HG03159 (cell line): ENCODE results near the gene FMN1.

Experiments used
- ATAC-seq: cut with Tn5 transposase; IDR thresholded peaks from one replicate; pipeline ENCODE4 v1.9.1; 2021; ENCODE audit warnings: mild to moderate bottlenecking, moderate library complexity; ENCODE audit not compliant: unreplicated experiment

FMN1 gene

DNA sequence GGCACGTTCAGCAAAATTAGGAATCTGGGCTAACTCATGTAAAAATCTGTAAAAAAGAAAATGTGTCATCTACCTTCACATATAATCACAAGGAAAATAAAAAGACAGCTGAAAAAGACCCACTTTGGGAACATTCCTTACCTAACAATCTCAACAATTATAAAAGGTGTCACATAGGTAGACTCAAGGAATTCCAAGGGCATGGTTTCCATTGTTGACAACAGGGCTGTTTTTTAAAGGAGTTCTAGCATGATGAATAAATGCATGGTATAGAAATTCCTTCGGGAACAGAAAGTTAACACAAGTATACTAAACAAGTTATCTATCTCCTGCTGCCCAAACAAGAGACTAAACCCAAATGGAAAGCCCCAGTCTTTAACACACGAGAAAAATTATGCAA is 292.5 kb downstream of the FMN1 start:
- ATAC-seq, result no peak

DNA sequence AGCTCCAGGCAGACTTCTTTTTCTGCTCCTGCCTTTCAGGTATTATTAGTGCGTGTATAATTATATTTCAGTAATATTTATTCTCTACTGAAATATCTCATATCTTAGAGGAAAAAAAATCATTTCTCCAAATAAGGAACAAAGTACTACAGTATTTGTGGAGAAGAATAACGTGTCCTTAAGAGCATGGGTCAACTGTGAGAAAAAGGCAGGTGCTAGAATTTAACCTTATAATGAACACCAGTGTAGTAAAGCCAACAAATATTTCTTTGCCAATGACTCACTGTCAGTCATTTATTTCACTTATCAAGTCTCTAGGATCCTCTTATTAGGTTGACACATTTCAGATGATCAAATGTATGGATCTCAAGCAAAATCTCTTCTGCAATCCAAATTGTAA is 293.3 kb downstream of the FMN1 start:
- no peak for ATAC-seq

DNA sequence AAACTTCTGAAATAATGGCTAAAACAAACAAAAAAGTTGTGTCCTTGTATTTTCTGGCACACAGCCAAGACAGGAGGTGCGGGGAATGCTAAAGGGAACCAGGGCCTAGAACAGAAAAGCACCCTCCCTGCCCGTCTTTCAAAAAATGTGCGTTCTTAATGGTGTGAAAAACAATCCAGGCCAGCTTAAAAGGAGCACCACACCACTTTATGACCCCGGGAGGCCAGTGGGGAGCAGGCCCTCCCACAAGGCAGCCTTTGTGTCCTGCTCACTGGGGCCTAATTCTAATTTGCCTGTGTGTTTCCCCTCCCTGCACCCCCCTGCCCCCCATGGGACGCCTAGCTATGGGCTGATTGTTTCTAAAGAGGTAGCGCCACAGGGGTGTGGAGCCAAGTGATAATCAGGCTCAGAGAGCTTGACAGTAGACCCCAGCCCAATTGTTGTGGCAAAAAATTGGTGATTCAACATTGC is 295.4 kb downstream of the FMN1 start:
- no peak for ATAC-seq

DNA sequence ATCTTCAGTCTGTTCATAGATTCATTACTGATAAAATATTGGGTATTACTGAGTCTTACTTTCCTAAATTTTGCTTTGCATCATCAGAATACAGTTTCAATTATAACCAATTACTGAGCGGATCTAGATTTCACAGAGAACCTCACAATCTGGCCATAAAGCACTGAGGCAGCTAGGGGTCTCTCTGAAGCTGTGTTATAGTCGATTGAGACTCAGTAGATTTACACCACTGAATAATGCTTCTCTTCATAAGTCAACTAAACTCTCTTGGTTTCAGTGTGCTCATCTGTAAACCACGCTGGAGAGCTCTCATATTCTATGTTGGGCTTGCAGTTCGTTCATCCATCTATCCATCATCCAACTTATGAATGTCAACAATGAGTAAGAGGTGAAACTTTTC is 296.1 kb downstream of the FMN1 start:
- ATAC-seq, result no peak

DNA sequence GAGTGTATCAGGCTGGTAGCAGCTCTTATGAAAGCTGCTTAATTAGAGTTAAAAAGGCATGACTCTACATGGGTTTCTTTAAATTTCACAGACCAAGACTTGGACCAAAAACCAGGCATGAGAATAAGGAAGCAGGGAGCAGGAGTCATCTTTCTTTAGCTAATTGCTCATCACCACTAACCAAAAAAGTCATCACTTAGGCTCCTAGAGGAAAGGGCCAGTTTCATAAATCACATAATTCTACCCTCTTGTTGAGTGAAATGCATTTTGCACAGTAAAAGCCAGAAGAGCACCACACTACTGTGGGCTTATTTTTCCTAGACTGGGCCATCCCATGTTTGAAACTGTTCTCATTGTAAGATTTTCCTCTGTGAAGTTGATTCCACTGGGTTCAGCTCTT is 301.1 kb downstream of the FMN1 start:
- ATAC-seq, result no peak

DNA sequence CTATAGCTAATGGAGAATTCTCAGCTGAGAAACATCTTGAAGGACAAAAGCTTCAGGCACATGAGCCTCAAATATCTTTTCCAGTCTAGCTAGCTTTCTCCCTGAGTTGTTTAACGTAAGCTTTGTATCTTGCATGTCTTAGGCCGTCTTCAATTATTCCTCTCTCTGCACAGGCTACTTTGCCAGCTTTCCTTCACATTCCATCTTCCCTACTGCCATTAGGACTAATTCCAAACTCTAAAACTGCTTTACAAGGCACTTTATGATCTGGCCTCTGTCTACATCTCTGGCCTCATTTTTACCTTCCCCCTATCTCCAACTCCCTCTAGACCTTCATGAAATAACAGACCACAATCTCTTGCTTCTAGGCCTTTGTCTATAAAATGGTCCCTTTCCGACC is 305.3 kb downstream of the FMN1 start:
- ATAC-seq, result no peak

DNA sequence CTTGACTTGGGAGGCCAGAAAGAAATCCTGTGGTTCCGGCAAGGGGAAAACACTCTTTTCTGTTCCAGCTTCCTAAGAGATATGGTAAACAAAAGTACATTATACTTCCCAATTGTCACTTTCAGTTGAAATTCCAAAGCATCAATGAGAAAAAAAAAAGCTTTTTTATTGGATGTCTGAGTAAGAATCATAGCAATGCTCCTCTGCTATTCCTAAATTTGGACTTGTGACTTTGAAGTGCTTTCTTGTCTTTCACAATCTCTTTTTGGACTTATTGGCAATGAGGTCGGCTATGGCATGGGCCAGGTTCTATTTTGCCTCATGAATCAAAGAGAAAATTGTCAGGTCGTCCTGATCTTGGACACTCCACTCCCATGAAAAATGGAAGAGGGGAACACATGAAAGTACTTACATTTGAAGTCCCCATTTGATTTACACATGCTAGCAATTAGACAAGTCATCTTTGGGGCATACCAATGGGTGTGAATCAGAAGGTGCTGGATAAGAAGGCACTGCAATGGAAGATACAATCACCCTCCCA is 306.2 kb downstream of the FMN1 start:
- no peak for ATAC-seq

DNA sequence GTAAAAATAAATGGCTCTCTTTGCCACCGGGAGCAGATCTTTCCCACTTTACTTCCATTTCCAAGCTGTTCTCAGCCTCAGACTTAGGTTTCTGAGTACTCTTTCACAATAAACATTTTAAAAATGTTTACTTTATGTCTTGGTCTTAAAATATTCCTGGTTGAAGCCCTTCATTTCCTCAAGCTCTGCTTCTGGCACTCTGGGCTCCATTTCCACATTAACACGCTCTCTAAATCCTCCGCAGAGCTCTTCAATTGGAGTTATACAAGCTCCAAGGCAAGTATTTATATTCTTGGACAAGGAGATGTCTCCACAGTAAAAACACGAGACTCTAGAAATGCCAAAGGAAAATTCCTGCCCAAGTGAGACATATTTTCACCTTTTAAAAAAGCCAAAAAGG is 307.4 kb downstream of the FMN1 start:
- no peak for ATAC-seq

DNA sequence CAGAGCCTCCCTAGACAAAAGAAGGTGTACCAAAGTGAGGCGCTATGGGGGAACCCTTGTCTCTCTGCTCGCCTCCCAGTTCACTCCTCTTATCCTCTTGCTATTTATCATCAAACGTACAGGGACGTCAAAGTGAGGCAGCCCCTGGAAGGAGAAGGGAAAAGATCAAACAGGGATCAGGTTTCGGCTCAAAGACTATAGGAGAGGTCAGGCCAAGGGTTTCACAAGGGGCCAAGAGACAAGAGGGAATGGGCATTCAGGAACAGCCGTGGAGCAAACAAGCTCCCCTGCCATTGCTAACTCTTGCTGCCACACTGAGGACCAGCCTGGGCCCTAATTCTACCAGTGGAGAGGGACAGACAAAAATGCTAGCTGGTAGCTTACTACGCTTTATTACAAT is 308.1 kb downstream of the FMN1 start:
- ATAC-seq, result no peak

DNA sequence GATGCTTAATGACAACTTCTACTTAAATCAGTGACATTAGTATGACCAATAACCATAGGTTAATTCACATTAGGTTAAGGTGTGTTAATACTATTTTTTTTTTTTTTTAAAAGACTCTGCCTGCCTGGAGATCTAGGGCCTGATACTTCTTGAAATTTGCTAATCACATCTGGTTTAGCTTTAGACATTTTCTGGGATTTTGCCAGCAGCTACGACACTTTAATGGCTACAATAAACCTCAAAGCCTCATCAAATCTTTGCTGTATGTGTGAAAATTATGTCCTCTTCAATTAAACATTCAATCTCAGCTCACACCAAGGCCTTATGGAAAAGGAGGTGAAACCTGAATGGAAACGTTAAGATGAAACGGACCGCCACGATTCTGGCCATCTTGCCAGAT is 308.8 kb downstream of the FMN1 start:
- no peak for ATAC-seq

DNA sequence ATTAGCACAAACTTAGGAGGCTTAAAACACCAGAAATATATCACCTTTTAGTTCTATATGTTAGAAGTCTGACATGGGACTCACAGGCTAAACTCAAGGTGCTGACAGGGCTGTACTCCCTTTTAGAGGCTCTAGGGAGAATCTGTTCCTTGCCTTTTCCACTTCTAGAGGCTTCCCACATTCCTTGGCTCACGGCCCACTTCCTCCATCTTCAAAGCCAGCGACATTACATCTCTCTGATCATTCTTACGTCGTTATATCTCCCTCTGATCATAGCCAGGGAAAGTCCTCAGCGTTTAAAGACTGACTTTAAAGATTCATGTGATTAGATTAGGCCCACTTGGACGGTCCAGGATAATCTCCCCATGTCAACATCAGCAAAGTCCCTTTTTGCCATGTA is 310.4 kb downstream of the FMN1 start:
- no peak for ATAC-seq

DNA sequence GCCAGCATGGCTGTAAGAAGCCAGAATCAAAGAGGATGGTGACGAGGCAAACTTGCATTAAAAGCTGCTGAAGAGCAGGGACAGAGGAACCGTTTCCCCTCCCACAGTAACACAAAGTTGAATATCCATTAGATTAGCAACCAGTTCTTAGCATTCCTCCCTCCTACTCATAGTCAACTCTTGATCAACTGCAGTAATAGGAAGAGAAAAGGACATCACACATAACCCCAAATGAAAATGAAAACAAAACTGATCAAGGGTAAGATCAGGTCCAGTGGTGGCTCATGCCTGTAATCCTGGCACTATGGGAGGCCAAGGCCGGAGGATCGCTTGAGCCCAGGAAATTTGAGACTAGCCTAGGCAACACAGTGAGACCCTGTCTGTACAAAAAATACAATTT is 311.6 kb downstream of the FMN1 start:
- no peak for ATAC-seq

DNA sequence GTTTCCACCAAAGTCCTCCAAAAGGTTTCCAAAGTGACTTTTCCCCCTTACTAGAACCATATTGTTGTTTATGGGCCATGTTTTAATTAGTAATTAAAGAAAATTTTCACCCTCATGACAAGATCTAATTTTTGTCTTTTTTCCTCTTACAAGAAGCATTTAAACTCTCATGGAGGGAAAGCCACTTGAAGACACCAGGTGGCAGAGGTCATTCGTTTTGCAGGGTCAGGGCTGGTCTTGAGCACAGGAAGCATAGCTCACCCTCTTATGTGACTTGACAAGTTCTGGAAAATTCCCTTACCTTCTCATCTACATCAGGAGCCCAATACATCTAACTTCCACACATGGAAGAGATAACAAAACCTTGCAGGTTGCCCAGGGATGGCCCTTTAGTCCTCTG is 313.0 kb downstream of the FMN1 start:
- no peak for ATAC-seq

DNA sequence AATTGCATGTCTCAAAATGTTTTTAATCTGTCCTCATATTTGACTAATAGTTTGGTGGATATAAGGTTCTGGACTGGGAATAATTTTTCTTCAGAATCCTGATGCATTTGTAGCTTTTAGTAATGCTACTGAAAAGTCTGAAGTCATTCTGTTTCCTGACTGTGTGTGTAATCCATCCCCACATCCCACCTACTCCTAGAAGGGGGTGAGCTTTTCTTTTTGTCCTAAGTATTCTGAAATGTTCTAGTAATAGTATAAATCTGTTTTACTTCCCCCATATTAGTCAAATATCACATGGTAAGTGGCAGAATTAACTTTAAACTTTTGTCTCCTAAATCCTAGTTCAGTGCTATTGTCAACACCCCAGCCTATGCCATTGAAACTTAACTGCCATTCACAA is 313.9 kb downstream of the FMN1 start:
- ATAC-seq, result no peak

DNA sequence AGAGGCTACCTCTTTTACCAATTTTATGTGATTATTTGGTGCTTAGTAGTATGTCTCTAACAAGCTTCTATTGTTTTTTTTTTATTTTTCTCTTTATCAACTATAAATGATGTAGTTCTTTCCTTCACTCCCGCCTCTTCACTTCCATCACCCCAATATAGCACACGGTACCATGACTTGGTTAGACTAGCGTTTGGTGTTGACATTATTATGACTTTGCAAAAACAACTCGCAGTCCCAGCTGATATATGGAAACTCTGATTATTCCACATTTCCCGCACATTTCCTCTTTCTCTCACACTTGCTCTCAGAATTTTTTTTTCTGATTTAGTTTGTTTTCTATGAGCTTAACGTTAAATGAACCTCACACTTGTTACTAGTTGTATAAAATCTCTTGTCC is 314.5 kb downstream of the FMN1 start:
- no peak for ATAC-seq

DNA sequence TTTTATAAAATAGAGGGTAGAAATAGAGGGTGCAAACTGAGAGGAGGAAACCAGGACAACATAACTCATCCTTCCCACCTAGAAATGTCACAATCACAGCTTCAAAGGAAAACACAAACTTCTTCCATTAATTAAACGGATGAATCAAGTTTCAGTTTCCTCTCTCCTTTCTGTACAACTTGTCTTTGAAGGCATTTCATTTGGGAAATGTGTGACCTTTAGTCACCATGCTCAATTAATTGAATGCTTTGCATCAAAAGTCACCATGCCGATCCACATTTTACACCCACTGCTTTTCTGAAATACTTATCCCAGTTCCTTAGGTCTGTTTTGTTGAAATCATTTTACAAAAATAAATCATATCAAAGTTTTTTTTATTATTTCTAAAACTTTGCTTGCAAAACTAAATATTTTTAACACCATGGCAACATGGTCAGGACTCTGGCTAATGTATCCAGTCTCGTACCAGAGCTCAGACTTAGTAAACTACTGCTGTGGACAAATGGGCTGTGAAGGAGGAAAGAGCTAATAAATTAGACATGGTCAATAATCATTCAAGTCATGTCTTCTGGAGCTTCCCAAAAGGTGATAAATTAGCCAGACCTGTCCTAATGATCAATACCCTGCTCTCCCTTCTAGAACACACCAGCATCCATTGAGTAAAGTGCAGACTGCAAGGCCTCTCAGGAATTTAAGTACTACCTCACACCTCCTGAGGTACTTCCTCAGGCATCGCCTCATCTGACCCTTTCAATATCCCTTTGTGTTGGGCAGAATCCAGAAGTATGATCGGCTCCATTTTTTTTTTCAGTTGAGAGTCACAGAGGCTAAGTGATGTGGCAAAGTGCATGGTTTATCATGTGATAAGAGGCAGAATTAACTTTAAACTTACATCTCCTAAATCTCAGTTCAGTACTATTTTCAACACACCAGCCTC is 315.4 kb downstream of the FMN1 start:
- no peak for ATAC-seq

DNA sequence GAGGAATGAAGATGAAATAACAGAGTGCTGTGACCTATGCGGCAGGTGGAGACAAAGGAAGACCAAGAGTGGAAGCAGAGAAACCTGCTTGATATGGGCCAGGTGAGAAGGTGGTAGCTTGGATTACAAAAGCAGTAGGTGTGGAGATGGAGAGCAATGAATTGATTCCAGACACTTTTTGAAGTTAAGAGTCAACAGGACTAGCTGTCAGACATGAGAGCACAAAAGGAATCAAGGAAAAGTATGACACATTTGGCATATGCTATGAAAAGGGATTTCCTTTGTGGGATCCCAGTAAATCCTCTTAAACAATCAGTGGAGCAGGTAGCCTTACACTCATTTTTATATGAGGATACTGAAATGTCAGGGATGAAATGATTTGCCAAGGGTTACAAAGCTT is 316.2 kb downstream of the FMN1 start:
- no peak for ATAC-seq

DNA sequence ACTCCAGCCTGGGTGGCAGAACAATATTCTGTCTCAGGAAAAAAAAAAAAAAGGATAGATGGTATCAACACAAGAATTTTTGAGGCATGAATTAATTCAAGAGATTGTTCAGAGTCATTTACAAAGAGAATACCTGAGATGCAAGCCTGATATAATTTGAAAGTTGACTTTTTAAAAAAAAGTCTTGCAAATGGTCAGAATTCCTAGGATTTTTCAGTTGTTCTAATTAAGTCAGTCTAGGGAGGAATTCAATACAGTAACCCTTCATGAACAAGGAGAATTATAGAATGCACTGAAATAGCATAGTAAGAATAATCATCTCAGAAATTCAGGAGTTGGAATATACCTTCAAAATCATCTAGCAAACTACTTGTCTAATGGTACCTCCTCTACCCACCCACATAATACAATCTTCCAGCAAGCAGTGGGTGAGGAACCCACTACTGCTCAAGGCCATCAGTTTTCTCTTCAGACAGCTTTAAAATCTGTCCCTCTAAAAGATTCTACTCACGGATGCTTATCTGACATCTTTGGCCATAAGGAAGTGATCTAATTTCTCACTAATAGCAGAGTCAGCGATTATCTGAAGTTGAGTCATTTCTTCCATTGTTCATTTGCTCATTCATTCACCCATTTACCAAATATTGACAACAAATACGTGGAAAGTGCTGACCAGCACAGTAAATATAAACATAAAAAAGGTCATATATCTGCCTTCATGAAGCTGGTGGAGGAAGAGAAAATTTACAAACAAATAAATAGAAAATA is 317.1 kb downstream of the FMN1 start:
- no peak for ATAC-seq

DNA sequence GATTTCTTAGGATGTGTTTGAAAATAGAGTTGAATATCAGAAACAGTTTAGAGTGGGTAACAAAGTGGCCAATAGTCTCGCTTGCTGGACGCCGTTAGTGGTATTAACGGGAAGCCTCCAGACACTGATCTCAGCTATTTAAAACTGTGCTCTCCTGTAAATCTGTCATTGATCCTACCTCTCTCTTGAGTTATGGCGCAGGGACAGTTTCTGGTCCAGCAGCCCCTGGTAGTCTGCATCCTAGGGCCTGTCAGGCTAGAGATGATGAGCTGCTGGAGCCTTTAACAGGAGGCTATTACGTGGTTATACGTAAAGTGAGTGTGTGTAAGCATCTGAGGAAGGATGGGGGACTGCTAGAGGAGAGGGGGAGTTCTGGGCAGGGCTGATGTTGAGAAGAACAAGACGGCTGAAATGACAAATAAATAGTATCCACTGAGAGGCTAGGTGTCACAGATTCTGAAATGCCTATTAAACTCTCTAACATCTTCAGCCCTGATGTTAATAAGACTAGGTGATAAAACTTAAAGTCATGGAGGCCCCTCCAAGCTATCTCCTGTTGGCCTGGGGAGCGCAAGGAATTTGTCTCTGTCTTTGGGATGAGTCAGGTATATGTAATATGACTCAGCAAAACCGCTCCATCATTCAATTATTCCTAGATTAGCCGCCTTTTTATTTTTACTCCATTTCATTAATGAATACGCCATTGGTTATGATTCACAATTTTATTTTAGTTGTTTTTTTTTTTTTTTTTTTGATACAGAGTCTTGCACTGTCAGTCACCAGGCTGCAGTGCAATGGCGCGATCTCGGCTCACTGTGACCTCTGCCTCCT is 321.0 kb downstream of the FMN1 start:
- ATAC-seq, result no peak

DNA sequence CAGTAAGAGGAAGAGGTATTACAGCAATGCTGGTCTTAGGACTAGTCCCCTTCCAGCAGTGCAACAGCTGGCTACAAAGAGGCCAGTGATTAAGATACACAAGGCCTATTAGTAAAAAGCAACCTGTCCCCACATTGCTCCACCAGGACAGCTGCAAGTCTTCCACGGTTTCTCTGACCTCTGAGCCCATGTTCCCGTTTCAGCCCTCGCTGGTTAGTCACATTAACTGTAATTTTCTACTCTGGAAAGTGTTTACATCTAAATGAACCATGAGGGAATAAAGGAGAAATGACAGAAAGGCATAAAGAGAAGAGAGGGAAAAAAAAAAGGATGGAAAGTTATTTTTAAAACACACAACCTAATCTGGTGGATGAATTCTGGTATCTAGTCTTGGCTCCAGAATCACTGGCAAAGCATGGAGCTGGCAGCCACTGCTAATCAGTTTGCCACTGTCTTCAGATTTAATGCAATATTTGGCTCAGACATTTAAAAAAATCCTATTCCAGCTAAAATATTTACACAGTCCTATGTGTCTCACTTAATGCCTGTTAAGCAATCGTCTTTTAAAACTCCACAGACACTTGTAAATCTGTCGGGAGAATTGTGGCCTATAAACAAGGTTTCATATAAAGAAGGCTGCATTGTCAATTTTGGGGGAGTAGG is 321.8 kb downstream of the FMN1 start:
- ATAC-seq, result no peak
